Medulla oblongata (tissue), 1 donor: ENCODE measurements around the gene PPL.

Experiments
- DNase-seq: peaks from one replicate; pipeline ENCODE4 v3.0.0-alpha.2; 2015; ENCODE audit errors: extremely low spot score

Gene PPL

GRCh38 chr16:4860727-4861342, 76.1 kb downstream of the PPL start:
- no peak for DNase-seq

GRCh38 chr16:4859900-4860255, 77.1 kb downstream of the PPL start:
- DNase-seq: no peak

- no peak for DNase-seq
Observed at GRCh38 chr16:4859190-4859899, 77.6 kb downstream of the PPL start.

- DNase-seq: no peak
Observed at GRCh38 chr16:4855804-4856203, 81.1 kb downstream of the PPL start.

- DNase-seq: no peak
Observed at GRCh38 chr16:4855371-4855770, 81.6 kb downstream of the PPL start.

GRCh38 chr16:4852221-4852872, 84.6 kb downstream of the PPL start:
- no peak for DNase-seq

- no peak for DNase-seq
Observed at GRCh38 chr16:4850211-4850610, 86.7 kb downstream of the PPL start.

GRCh38 chr16:4847774-4848587, 89.0 kb downstream of the PPL start:
- peak; percentile 33 for DNase-seq

GRCh38 chr16:4846901-4847773, 89.8 kb downstream of the PPL start, which contains the start of the genes GLYR1 and UBN1:
Gene GLYR1 (minus strand): TSS chr16:4847288. CDS start chr16:4847265, 23 bp downstream.
Gene UBN1 (plus strand): TSS chr16:4847481. CDS start chr16:4852918, 5,437 bp downstream.
- peak; percentile 97 for DNase-seq

GRCh38 chr16:4846503-4846900, 90.4 kb downstream of the PPL start:
- DNase-seq: peak; percentile 64

GRCh38 chr16:4840984-4841383, 96.0 kb downstream of the PPL start:
- no peak for DNase-seq

GRCh38 chr16:4839942-4840341, 97.0 kb downstream of the PPL start:
- no peak for DNase-seq

- no peak for DNase-seq
Observed at GRCh38 chr16:4837733-4838501, 99.0 kb downstream of the PPL start.

- DNase-seq: no peak
Observed at GRCh38 chr16:4836727-4837126, 100.2 kb downstream of the PPL start.

- no peak for DNase-seq
Observed at GRCh38 chr16:4833584-4833983, 103.4 kb downstream of the PPL start.

GRCh38 chr16:4832698-4833343, 104.1 kb downstream of the PPL start:
- DNase-seq: no peak
